Measurements from ENCODE around the gene WDFY4. TPM values are rescaled to one million over a fixed set of nuclear protein-coding genes. Genes with fewer than 3 reads are reported as not detected.

The WDFY4 gene
- total and polyA plus RNA-seq, 7 donors, result 0.23 to 1.3 (median 0.69) TPM

- ATAC-seq, result no peak
- H3K27ac ChIP-seq, result no peak overlapping the region
- 86 to 94% (median 91%) methylated on average over 5 of the region's 5 CpGs for WGBS, 3 donors
- intact Hi-C loops (cut with DNase I), result loop anchor here (5.0 to 10.0 kb wide), 3 partner anchors 180 to 535 kb away; no protein-coding TSS in a partner anchor
- no peak for DNase-seq
- no peaks in the 10 kb centered on the region for H3K9me3 ChIP-seq
- no peak for TF ChIP-seq CTCF (IDR thresholded peaks at IDR 0.05)
- no peaks in the 10 kb centered on the region for H3K4me1 ChIP-seq
- no peak overlapping the region for H3K4me3 ChIP-seq
- H3K27me3 ChIP-seq (ENCODE audit: insufficient read depth in 3 of 3, low read length in 2 of 3), result no peaks in the 10 kb centered on the region
- no peaks in the 10 kb centered on the region for H3K36me3 ChIP-seq (ENCODE audit: insufficient read depth in 1 of 2, low read depth in 1 of 2)
Measured at GRCh38 chr10:48982584-48982983, 297.9 kb downstream of the WDFY4 start.

DNA sequence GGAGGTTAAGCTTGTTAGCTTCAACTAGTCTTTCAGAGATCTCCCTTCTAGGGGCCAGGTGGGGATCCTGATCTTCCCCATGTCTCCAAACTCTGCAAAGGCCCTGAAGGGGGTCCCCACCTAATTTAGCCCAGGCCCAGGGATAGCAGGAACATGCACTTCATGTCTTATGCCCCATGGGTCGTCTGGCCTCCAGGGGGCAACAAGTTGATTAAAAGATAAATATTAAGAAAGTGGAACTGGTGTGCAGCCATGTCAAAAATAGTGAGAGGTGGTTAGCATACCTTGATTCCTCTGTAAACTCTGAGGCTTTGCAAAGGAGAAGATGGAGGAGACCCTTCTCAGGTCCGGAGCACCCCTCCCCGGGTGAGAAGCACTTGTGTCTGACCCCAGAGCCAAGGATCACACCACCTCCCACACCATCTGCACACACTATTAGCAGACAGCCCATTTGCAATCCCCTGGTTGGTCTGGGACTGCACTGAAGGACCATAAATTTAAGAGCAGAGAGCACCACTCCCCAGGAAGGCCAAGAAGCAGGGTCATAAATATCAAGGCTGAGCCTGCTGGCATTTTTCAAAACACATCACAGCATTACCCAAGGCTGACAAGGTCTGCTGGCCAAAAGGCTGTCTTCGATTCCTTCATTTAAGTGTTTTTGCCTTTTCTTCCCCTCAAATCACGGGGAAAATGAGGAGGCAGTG is 299.1 kb downstream of the WDFY4 start:
- no peaks in the 10 kb centered on the region for H3K4me1 ChIP-seq
- DNase-seq (no peak), ATAC-seq (no peak)
- no peaks in the 10 kb centered on the region for H3K36me3 ChIP-seq (ENCODE audit: insufficient read depth in 1 of 2, low read depth in 1 of 2)
- H3K4me3 ChIP-seq, result no peak overlapping the region
- H3K27ac ChIP-seq, result no peak overlapping the region
- intact Hi-C loops (cut with DNase I), result loop anchor here (5.0 to 10.0 kb wide), 3 partner anchors 179 to 534 kb away; no protein-coding TSS in a partner anchor
- no peak for TF ChIP-seq CTCF (IDR thresholded peaks at IDR 0.05)
- no peaks in the 10 kb centered on the region for H3K27me3 ChIP-seq (ENCODE audit: insufficient read depth in 3 of 3, low read length in 2 of 3)
- H3K9me3 ChIP-seq, result no peaks in the 10 kb centered on the region
- 70 to 72% (median 72%) methylated on average over 5 of the region's 5 CpGs for WGBS, 3 donors

DNA sequence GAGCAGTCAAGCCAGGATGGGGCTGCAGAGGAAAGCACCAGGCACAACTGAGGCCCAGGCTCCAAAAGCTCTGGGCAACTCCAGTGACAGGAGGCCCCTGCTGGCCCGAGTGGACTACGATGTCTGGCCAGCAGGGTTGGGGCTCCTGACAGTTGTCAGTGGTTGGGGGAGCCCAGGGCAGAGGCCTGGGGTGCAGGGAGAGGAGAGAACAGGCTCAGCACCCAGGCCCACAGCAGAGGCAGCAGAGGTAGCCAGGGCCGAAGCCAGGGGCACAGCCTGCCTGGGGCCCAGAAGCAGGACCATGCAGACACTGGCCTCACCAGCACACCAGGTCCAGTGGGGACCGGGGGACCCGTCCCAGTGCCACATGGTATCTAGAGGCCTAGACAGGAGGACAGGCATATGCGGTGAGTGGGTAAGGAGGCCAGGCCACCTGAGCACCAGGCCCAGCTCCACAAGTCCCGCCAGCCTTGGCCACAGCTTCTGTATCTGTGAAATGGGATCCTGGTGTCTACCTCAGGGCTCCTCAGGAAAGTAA is 301.0 kb downstream of the WDFY4 start:
- no peak for ATAC-seq
- intact Hi-C loops (cut with DNase I), result loop anchor here in 1 of 2 donors (10.0 kb wide), 1 partner anchor 419 kb away; no protein-coding TSS in a partner anchor

GRCh38 chr10:48990226-48990625 is 305.6 kb downstream of the WDFY4 start:
- no peak overlapping the region for H3K4me3 ChIP-seq
- TF ChIP-seq CTCF (IDR thresholded peaks at IDR 0.05), result no peak
- no peaks in the 10 kb centered on the region for H3K9me3 ChIP-seq
- H3K27me3 ChIP-seq (ENCODE audit: insufficient read depth in 3 of 3, low read length in 2 of 3), result no peaks in the 10 kb centered on the region
- intact Hi-C loops (cut with DNase I), result no loop called here
- ATAC-seq (no peak), DNase-seq (no peak)
- H3K4me1 ChIP-seq, result no peaks in the 10 kb centered on the region
- H3K27ac ChIP-seq, result no peak overlapping the region
- 68 to 90% (median 68%) methylated on average over 1 of the region's 1 CpG for WGBS, 3 donors
- H3K36me3 ChIP-seq (ENCODE audit: insufficient read depth in 1 of 2, low read depth in 1 of 2), result no peaks in the 10 kb centered on the region

More for the DNA sequence above, 301.0 kb downstream of the WDFY4 start:
- Histone ChIP-seq H3K27me3 (ENCODE audit: insufficient read depth in 3 of 3, low read length in 2 of 3) (no peaks in the 10 kb centered on the region), H3K36me3 (ENCODE audit: insufficient read depth in 1 of 2, low read depth in 1 of 2) (no peaks in the 10 kb centered on the region), H3K4me1 (no peaks in the 10 kb centered on the region), H3K4me3 (no peak overlapping the region), H3K27ac (no peak overlapping the region), H3K9me3 (no peaks in the 10 kb centered on the region)
- WGBS, 3 donors, result 93 to 94% (median 93%) methylated on average over 7 of the region's 7 CpGs
- DNase-seq, result no peak
- no peak for TF ChIP-seq CTCF (IDR thresholded peaks at IDR 0.05)
